NK-92 (cell line): ENCODE measurements around the gene FBN1.

Experiments
- DNase-seq: peaks from one replicate; lab custom pipeline; 2025; ENCODE audit not compliant: unreplicated experiment; lab: John Stamatoyannopoulos, UW

The FBN1 gene

DNA sequence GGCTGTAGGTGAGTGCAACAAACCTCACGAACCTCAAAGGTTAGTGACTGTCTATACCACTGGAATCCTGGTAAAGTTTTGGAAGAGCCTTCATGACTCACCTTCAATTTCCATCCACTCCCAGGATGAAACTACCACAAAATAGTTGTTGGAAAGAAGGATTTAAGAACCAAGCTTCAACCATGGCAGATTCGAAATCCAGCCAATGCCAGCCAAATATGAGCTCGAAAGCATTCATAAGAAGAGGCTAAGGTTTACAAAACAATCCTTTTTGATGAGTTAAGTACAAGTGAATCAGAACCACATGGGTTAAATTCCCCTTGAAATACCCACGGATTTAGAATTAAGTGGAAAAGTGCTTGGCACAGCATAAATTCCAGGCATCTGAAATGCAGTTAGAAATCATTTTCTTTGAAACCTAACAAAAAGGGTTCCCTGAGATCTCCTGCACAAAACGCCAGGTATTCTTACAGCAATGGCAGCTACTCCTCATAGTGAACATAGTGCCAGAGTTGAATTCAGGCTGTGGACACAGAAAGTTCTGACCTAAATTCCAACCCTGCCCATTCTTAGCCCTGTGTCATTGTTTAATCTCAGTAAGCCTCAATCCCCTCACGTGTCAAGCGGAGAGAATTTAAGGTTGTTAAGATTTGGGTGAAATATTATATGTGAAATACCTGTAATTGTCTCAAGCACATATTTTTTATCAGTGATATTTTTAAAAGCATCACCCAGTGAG lies 89.2 kb downstream of the FBN1 start:
- no peak for DNase-seq

DNA sequence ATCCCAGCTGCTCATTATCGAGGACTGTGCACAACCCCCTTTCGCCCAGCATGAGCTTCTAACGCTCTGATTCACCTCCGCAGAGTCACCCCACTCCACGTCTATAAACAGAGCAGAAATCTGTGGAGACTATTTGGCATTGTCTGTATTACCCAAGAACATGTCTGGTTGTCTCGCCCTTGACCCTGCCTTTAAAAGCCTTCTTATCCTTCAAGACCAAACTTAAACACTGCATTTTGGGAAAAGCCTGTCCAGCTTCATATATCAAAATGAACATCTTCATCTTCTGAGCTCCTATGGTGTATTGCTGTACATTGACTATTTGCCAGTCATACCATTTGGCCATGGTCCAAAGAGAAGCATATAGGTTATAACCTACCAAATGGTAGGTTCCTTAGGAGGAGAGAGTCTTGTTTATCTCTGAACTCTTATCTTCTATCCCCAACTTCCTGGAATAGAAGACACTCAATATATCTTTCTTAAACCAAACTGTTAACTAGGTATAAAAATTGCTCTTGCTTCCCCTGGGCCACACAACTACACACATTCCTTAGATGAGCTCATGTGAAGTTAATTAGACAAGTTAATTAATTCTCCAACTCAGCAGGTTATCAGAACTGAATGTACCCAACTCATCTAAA lies 90.1 kb downstream of the FBN1 start:
- no peak for DNase-seq

DNA sequence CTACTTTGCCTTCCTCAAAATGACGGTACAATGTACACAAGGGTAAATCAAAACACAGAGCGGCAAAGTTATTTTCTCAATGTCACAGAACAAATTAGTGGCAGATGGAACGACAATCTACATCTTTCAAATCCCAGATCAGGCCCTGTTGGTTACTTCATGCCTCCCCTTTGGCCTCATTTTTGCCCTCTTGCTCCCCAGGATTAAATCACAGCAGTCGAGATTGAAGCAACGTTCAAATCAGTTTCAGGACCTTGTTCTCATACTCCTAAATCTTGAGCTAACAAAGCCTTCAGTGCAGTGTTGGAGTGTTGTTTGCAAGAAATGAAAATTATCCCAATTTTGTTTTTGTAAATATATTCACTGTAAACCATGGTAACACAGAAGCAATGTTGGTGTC lies 91.4 kb downstream of the FBN1 start:
- DNase-seq, result no peak

DNA sequence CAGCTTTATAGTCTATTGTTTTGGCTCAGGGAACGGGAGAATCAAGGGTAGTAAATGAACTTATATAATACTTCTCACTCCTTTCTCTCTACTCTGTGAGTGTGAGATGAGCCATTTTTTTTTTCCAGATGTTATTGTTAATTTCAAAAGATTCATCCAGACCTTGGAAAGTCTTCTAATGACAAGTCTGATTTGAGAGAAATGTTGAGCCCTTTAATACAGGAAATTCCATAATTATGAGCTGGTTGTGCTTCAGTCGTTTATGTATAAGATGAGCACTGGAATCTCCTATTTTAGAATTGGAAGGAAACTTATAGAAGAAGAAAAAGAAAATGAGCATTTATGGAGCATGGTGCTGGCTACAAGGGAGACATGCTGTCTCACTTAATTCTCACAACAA lies 92.0 kb downstream of the FBN1 start:
- DNase-seq, result no peak

DNA sequence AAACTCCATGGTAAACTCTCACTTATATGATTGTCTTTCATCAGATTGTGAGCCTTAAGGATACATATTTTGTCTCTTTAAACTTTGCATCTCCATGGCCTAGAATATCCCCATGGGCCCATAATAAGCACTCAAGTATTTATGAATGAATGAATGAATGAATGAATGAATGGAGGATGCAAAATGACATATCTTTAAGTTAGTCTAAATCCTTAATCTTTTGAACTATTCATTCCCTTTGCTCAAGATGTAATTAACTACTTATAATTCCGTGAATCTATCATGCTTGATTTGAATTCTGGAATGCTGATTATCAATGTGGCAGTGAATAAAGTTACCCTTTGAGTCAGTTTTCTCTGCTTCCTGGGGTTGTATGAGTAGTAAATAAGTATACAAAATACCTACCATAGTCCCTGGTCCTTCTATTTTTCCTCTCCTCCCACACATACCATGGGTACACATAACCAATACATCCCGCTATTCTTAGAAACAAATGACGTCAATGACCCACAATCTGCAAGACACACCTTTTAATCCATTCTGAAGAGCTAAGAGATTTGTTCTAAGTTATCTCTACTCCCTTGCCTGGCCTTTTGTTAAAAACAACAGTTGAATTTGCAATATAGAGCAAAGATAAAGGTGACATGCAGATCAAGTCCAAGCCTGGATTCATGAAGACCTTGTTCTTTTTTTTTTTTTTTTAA lies 94.5 kb downstream of the FBN1 start:
- DNase-seq, result no peak

DNA sequence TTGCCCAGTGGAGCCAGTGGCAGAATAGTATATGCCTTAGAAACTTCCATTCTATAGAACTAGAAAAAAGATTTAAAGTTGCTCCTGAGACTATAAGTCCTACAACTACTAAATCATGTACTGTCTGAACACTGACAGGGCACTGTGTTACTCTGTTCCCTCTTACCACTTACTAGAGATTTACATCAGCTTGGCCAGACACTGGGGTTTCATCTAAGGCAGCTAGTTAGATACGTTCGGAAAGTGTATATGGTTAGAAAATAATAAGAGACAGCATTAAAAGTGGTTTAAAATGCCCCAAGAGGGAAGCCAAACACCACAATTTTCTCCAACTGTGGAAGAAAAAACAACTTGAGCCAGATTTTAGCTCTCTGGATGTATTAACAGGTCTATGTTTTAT lies 97.1 kb downstream of the FBN1 start:
- no peak for DNase-seq

DNA sequence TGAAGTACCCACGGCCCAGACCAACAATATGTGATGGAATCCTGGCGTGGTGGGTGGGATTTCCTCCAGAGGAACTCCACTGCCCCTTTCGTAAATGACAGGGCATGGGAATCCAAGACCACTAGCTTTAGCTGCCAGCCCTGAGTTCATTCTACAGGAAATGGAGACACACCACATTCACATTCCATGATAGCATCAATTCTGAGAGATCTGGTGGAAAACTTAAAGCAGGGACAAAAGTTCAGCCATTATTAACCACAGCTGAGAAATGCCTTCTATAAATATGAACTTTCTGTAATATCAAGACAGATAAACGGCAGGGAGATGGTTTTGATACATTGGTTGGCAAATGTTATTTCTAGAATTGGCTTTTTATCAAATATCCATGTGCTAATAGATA lies 98.2 kb downstream of the FBN1 start:
- DNase-seq, result no peak

DNA sequence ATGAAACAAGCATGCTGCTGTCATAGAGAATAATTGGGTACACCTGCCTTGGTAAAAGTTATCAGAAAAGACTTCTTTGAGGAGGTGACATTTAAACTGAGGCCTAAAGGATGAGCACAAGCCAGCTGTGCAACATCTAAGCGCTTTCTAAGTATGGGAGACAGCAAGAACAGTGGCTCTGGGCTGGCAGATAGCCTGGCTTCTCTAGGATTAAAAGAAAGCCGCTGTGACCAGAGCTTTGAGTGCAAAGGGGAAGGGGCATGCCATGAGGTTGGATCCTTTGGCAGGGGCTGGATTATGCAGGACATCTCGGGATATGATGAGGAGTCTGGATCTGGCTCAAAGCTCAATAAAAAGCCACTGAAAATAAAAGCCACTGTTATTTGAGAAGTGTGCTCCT lies 99.2 kb downstream of the FBN1 start:
- DNase-seq, result no peak

DNA sequence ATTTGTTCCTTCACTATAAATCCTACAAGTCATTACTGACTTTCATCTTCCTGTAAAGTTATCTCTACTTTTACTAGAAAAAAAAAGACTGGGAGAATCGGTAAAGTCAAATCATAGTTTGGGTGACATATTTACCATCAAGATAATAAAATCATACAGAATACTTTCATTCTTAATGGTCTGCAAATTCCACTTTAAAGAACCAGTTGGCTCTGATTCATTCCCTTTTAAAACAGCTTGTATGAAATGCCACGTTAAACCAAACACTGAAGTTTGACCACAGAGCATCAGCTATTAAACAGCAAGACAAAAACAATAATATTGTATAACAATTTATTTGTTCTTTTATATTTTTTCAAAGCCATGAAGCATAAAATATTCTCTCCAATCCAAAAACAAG lies 100.7 kb downstream of the FBN1 start:
- DNase-seq, result no peak

DNA sequence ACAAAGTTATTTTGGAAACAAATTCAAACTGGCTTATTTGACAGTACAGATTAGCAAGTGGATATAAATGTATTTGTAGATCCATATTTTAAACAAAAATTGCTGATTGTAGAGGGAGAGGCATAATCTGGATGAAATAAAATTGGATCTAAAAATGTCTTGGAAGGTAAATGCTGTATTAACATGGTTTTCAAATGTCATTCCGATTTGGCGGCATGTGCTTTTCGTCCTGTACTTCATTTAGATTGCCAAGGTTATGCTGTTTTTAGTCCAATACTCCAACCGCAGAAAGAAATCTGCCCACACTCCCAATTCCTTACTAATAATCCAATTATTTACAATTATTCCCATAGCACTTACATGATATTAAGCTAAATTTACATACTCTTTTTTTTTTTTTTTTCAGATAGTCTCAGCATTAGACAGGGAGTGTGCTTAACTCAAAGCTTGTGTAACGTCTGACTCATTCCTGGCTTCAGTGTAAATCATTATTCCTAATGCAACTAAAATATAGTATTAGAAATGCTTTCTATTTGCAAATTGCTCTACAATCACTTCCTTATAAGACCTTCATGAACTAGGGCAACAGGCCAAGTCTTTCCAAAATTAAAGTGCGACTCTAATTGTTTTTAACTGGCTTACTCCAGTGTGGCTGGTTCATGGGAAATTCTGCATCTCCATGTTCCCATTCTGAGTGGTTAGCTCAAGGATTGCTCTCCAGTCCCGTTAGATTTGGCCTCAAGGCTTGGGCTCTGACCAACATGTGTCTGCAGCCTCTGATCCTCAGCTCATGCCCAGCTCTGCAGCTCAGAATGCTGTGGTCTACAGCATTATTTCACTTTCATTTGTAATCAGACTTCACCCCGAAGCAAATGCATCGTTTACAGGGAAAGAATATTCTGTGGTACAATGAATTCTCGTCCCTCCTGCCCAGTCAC lies 103.9 kb downstream of the FBN1 start:
- no peak for DNase-seq

DNA sequence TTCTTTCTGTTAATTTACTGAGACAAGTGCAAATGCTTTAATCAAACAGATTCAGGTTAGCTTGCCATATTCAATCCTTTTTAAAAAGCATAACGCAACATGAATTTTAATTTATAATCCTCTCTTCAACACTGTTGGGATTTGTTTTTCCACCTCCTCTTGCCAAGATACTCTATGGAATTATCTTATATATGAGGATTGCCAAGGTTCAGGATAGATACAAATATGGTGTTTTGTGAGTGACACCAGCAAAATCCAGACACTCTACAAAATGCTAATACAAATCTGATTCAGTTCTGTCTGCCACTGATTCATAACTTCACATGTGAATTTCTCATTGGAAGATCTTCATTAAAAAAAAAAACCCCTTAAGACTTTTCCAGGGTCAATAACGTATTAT lies 104.8 kb downstream of the FBN1 start:
- no peak for DNase-seq

DNA sequence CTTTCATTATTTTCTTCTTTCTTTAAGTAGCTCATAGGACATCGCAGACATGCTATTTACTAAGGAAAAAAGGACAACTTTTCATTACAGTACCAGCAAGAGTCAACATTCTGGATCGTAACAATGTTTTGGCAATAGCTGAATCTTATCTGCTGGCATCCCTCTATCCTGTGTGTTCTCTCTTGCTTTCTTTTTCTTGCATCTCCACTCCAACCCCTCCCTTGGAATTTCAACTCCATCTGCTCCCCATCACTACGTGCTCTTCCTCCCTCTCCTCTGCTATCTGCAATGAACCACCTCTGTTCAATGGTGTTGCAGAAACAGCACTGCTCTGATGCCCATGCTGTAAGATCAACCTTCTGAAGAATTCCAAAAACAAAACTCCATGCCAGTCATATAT lies 106.6 kb downstream of the FBN1 start:
- DNase-seq, result no peak

DNA sequence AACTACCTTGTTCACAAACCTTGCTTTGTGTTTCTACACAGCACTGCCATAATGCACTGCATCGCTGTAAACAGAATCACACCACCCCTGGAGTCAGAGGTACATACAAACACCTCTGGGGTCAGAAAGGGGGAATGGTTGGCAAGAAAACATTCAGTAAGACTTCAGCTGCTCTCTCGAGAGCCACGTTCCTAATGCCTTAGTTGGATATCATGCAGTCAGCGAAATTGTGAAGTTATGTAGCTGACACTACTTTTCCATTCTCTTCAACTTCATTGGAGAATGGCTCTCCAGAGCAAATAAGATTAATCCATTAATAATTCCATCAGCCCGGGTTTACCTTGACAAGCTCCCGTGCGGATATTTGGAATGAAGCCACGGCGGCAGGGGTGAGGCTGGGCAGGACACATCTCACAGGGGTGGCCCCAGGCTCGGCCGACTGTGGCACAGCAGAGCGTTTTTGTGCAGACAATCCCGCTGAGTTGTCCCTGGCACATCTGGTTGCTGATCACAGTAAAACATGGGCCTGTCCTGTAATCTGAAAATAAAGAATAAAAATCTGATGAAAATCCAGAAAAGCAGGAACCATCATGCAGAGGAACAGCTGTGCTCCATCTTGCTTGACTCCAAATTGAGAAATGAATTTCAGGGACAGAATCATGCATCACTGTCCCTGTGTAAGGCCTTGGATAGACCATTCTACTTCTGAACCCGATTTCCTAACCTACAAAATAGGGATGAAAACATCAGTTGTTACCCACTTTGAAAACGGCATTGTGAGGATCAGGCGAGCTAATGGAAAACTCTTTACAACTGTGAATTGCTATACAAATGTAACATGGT lies 108.0 kb downstream of the FBN1 start:
- no peak for DNase-seq

DNA sequence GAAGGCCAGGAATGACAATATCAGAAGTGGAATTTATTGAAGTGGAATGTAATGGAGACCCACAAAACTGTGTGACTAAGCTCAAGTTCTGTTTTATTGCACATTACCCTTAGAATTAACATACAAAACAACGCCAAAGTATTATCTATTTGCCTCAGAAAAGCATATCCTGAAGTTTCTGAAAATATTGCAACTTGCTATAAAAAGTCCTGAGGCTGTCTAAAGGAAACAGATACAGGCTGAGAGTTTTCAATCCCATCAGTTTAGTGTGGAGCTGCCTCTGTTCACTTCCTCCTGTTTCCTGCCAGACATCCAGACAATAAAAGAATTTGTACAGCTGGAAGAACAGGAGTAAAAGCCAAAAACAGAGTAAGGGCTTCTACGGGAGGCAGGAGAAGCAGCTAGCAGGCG lies 108.8 kb downstream of the FBN1 start:
- no peak for DNase-seq

DNA sequence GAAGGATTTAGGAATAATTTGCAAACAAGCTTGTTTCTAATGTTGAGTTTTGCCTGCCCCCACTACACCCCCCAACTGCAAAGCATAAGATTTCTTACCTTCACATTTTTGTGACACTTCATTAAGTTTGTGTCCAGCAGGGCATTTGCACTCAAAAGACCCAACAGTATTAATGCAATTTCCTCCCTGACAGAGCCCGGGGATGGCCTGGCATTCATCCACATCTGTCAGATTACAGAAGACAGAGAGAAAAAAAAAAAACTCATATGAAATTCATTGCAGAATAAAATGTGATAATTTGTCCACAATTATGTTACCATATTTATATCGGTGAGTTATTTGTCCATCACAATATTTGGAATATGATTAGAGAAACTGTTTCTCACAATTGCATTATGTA lies 111.5 kb downstream of the FBN1 start:
- no peak for DNase-seq

DNA sequence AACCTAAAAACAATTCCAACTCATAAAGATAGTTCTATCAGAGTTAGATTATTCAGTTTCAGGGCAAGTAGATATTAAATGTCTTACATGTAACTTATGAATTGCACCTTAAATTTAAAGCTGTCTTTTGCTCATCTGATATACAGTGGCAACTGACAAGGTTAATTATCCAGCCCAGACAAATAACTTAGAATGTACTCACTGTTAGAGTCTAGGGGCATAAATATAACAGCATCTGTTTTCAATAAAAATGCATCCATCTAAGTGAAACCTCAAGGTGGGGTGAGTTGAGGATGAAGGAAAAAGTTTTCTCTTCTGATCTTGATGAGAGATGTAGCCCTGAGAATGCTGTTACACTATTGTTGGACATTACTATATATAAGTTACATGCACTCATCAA lies 112.6 kb downstream of the FBN1 start:
- no peak for DNase-seq

DNA sequence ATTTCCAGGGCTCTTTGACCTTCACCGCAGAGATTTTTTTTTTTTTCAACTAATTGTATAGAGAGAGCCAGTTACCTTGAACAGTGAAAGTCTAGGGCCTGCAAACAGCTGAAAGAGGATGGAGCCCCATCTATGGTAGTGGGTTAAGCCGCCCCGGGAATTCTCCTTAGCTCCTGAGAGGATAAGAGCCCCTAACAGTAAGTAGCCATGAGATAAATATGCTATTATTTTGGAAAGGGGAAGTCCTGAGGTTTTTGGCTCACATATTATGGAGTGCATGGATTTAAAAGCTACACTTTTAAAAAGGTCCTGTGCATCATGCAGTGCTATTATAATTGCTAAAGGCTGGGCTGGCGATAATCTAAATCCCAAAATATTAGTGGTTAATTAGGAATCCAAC lies 115.0 kb downstream of the FBN1 start:
- no peak for DNase-seq

DNA sequence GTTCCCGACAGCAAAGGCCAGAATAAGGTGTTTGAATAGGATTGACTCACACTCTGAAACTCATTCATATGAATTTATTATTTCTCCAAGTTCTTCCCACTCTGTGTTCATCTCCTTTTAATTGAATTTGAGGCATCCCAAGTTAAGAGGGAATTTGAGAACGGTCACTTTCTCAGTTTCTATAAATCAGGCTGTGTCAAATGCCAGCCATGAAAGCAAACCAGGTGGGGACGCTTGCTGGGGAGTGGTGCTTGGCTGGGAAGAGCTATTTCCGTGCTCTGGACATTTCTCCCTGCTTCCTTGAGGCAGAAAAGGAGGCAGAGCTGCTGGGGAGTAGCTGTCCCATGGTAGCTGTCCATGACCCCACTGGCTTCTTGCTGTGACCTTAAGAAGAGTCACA lies 116.6 kb downstream of the FBN1 start:
- no peak for DNase-seq

DNA sequence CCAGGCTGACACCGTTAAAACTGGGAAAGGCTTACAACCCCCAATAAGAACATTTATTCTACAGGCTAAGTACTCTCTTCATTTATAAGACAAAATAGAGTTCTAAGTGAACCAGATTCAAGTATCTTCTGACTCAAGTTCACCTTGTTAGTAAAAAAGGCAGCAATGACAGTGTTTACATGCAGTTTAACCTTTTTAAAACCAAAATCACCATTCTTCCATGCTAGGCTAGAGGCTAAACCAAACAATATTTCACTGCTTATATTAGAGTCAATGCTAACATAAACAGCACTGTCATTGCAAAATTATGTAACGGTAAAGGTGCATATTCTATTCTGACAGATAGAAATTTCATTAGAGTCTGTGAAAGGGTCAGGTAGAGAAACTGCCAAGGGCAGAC lies 118.0 kb downstream of the FBN1 start:
- DNase-seq, result no peak

DNA sequence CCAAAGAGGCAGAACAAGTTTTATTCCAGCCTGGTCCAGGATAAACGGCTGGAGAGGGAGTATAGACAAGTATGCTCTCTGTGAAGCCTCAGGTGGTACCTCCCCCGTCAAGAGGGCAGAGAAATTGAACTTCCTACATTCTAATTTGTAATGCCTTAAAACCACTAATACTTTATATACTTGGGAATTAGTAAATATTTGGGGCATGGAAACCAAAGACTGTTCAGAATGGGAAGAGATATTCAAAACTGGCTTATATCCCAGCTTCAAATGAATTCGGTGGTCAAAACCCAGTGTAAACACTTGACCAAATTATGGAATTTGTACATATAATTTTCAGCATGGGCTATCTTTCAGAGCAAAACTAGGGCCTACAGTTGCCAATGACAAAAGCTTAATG lies 122.6 kb downstream of the FBN1 start:
- no peak for DNase-seq
